GM12874 (cell line): ENCODE data around the gene DNAJC22.

ENCODE experiments used
- TF ChIP-seq, protein P1 (sequence below): IDR thresholded peaks from 2 replicates; pipeline ENCODE4 v1.5.1; 2011; ENCODE audit warnings: low read depth, mild to moderate bottlenecking, control low read depth, low read length, moderate library complexity; ENCODE audit not compliant: insufficient read depth

Gene DNAJC22

DNA sequence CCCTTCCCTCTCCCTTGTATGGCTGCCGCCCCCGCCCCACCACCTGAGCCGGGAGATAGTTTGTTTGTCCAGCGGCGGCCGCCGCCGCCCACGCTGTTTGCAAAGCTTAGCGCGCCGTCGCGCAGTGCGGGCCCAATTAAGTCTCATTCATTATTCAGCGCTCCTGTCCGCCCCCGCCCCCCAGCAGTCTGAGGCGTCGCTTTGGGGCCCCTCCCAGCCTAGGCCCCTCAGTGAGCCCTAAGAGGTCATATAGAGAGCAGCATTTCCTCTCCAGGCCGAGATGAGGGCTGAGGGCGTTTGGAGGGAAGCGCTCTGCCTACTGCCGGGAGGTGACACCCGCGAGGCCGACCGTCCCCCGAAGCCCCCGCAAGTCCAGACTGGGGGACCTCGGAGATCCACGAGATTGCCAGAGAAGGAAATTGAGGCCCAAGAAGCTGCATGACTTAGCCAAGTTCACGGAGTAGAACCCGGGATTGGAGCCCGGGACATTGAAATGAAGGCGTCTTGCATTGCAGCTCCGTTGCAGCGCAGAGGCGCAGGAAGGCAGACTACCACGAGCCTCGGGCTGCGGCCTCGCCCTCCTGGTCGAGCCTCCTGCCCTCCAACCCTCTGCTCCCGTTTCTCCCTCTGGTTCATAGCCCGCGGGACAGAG is at the start of gene DNAJC22:
Gene DNAJC22, plus strand, starts transcription at position 230 of the 652 bp plus-strand sequence. CDS start 1,985 bp downstream, outside the sequence.
- TF ChIP-seq, protein P1, sequence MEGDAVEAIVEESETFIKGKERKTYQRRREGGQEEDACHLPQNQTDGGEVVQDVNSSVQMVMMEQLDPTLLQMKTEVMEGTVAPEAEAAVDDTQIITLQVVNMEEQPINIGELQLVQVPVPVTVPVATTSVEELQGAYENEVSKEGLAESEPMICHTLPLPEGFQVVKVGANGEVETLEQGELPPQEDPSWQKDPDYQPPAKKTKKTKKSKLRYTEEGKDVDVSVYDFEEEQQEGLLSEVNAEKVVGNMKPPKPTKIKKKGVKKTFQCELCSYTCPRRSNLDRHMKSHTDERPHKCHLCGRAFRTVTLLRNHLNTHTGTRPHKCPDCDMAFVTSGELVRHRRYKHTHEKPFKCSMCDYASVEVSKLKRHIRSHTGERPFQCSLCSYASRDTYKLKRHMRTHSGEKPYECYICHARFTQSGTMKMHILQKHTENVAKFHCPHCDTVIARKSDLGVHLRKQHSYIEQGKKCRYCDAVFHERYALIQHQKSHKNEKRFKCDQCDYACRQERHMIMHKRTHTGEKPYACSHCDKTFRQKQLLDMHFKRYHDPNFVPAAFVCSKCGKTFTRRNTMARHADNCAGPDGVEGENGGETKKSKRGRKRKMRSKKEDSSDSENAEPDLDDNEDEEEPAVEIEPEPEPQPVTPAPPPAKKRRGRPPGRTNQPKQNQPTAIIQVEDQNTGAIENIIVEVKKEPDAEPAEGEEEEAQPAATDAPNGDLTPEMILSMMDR, result no peak

DNA sequence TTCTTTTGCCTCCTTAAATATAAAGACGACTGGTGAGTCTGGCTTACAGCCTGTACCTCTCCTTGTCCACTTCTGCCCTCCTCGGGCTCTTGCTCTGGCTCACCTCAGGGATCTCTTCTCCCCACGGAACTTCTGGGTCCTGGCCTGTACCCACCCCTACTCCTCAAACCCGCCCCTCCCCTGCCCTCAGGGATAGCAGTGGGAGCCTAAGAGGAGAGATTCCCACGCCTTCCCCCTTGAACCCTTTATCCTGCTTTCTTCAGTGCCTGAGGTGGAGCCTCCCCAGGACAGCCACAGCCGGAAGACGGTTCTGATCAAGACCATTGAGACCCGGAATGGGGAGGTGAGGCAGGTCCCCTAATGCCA is 49.0 kb upstream of the DNAJC22 start:
- TF ChIP-seq, protein P1, result no peak

DNA sequence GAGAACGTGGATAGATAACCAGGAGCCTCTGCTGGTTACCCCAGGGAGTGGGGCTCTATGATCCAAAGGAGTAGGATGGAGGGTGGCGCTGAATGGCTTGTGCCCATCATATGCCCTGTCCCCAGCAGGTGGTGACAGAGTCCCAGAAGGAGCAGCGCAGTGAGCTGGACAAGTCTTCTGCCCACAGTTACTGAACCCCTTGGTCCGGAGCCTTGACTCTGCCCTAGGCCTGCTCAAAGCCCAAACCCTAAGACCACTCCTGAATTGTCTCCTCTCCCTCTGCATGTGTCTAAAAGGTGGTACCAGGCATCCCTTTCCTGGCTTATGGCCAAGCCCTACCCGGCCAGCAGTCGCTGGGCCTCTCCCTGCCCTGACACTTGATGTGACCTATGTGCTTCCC is 48.5 kb upstream of the DNAJC22 start:
- TF ChIP-seq, protein P1, result peak; percentile 18; the same call in 1 of the 2 replicates

DNA sequence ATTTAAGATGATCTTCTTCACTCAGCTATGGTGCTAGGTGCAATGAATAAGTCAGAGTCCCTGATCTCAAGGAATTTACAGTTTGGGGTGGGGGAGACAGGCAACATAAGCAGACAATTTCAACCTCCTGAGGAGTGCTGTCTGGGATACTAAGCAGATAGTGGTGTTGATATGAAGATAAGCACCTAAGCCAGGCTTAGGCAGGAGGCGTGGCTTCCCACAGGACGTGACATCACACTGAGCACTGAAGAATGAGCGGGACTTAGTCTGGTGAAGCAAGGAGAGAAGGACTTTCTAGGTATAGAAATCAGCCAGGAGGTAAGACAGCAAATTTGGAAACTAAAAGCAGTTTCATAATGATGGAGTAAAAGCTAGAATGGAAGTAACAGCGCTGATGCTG is 44.9 kb upstream of the DNAJC22 start:
- TF ChIP-seq, protein P1, result no peak

DNA sequence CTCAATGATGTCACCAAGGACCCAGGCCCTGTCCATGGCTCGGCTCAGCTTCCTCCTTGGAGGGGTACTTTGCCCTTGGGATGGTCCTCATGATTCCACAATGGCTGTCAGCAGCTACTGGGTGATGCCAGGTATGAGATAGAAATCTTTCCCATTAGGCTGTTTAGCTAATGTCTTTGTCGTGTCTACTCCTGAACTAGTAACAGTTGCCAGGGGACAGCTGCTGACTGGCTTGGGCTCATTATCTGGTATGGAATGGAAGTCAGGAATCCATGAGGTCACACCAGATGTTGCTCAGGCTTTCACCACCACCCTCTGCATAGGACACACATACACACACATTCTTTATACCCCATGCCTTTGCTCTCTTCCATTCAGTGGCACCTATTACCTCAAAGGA is 42.5 kb upstream of the DNAJC22 start:
- TF ChIP-seq, protein P1, result no peak

DNA sequence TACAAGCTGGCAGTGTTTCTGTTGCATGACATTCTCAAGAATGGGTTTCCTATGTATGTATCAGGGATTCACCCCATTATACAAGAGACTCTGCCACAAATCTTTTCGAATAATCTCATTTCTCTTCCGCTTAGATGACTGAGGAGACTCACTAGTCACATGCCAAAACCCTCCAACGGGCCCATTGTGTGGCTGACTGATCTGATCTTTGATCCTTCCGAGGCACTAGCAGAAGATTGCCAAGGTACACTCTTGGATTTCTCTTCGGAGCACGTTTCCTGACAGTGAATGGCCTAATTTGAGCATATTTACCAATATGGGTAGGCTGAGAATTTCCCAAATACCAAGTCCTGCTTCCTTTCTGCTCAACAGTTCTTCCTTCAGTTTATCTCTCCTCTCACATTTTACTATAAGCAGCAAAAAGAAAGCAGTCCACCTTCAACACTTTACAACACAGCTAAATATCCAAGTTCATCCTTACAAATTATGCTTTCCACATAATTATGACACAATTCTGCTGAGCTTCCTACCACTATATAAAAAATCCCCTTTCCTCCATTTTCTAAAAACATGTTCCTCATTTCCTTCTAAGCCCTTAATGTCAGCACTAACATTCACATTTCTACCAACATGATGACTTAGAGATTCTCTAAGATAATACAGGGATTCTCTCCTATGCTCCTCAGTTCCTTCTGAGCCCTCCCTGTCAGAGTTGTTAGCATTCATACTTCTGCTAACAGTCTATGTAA is 40.8 kb upstream of the DNAJC22 start:
- TF ChIP-seq, protein P1, result no peak

DNA sequence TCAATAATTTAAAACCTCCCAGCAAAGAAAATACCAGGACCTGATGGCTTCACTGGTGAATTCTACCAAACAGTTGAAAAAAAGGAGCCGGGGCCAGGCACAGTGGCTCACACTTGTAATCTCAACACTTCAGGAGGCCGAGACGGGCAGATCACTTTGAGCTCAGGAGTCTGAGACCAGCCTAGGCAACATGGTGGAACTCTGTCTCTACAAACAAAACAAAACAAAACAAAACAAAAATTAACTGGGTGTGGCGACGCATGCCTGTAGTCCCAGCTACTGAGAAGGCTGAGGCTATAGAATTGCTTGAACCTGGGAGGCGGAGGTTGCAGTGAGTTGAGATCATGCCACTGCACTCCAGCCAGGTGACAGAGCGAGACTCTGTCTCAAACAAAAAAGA is 37.3 kb upstream of the DNAJC22 start:
- TF ChIP-seq, protein P1, result no peak
